HG03139 (cell line): ENCODE measurements around the gene GRK4.
"Not testable (repeated sequence)": the region's sequence is repeated elsewhere in the genome, so short reads cannot be mapped to it uniquely, and the experiment has no call there.

Experiments
- ATAC-seq: cut with Tn5 transposase; IDR thresholded peaks from one replicate; pipeline ENCODE4 v1.9.1; 2021; ENCODE audit not compliant: unreplicated experiment

GRK4 gene

DNA sequence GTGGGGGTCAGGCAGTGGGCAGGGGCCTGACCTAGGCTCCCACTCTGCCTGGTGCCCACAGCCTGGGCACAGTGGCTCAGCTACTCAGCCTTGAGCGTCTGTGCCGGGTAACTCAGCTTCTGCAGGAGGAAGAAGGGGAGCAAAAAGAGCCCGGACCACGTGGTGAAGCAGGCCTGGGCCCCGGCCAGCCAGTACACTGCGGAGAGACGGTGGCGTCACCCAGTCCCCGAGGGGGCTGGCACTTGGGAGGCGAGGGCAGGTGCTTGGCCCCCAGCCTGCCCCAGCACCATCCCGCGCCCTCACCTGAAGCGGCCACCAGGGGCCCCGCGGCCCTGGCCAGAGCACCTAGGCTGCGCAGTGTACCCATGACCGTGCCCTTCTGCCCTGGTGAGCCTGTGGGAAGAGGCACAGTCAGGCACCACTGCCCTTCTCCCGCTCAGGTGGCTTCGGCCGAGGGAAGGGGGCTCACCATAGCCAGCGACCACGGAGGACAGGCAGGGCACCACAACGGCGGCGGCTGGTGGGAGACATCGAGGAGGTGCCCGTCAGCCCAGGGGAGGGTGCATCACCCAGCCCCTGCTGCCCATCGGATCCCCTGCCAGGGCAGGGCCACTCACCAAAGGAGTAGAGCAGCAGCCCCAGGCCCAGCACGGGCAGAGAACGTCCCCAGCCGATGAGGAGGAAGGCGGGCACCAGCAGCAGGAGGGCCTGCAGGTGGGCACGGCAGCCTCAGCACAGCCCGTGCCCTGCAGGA, 32.4 kb upstream of the GRK4 start:
- no peak for ATAC-seq

DNA sequence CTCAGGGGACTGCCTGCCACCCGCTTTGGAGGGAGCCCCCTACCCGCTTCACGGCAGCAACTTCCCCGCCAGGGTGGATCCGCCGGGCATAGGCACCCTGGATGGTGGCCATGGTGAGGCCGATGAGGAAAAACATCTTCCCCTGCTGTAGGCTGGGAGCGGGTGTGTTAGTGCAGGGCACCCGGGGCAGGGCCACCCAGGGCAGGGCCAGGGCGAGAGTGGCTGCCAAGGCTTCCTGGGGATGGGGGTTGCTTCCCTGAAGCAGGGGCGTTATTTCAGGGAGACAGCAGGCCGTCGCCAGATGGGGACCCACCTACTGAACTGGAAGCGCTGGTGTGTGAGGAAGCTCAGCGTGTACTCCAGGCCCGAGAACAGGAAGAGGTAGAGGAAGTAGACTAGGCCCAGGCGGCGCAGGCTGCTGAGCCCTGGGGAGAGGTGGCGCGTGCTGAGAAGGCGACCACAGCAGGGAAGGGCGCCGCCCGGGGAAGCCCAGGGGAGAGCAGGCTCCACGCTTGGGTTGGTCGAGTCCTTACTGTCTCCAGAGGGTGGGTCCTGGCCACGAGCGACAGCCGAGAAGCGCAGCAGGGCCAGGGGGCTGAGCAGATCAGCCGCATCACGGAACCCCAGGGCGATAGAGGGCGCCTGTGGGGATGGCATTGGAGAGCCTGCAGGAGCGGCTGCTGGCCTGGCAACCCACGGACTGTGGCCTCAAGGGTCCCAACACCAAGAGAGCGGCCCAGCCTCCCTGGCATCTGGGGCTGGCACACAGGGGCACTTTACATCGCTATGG, 31.7 kb upstream of the GRK4 start:
- peak; percentile 45 for ATAC-seq

DNA sequence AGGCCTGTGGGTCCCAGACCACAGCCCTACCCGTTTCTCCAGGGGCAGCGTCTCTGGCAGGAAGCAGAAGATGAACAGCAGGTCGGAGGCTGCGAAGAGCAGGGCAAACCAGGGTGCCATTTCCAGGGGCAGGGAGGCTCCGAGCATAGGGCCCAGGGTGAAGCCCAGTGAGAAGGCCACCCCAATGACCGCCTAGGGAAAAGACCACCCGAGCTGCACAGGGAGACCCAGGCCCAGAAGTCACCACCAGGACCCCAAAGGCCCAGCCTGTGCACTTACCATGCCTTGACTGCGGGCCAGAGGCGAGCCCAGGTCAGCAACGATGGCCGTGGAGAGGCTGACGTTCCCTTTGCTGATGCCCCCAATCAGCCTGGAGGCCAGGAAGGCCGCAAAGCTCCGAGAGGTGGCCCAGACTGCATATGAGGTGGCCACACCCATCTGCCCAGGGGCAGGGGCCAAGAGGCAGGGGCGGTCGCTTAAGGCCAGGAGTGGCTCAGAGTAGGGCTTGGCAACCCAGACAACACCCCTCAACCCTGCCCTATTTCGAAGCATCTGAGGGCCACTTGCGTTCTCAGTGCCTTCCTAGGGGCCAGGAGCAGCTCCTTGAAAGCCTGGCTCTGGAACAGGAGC, 30.9 kb upstream of the GRK4 start:
- no peak for ATAC-seq

DNA sequence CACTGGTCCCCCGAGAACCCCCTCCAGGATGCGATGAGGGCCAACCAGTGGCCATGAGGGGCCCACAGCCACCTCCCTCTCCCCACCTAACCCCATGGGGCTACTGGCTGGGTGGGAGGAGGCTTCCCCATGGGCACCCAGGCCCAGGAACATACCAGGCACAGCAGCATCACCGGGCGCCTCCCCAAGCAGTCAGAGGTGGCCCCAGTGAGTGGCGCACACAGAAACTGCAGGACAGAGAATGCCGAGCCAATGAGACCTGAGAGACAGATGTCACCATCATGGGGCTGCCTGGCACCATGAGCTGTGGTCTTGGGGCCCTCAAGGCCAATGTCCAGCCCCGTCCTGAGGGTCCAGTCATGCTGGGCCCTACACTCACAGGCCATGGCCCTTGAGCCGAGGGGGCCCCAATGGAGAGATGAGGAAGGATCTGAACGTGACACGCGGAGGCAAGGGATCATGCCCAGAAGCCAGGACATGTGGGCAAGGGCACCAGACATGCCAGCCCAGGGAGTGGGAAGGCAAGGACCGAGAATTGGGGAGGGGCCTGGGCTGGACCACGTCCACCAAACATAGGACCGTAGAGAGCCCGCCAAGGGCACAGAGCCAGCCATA, 30.3 kb upstream of the GRK4 start:
- no peak for ATAC-seq

DNA sequence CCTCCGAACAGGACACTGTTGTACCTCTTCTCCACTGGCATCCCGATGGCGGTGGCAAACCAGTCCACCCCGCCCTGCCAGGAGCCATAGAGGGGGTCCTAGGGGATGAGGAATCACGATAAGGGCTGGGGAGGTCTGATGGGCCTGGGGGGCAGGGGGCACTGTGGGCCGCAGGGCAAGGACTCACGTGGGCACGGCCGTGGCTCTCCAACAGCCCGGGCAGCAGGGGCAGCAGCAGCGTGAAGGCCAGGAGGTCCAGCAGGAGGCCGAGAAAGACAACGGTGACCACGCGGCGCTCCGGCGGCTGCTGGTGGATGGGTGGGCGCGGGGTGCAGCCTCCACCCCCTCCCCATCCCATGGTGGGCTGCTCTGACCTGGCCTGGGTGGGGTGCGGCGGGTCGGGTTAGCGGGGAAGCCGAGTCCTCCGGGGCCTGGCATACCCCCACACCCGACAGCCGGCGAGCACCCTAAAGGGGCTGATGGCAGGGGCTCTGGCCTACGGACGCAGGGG, 29.8 kb upstream of the GRK4 start:
- no peak for ATAC-seq

DNA sequence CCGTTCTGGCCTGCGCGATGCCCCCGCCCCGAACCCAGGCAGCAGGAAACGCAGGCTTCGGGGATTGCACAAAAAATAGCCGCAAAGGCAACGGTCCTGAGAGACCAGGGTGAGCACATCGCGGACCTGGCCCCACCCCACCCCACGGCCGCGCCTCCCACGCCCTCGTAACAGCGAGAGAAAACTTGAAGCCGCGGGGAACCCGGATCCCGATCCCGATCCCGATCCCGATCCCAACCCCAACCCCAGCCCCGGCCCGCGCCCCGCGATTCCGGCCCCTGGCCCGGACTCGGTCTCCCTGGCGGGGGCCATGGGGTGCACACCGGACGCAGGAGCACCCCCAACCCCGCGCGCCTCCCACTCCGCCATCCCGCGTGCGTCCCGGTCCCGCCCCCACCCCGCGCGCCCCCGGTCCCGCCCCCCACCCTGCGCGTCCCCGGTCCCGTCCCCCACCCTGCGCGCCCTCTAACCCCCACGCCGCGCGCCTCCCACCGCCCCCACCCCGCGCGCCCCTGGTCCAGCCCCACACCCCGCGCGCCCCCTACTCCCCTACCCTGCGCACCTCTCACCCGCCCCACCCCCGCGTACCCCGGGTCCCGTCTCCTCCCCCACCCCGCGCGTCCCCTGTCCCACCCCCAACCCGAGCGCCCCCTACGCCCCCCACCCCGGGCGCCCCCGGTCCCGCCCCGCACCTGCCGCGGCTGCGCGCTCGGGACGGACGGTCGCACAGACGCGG, 29.1 kb upstream of the GRK4 start:
- no peak for ATAC-seq

DNA sequence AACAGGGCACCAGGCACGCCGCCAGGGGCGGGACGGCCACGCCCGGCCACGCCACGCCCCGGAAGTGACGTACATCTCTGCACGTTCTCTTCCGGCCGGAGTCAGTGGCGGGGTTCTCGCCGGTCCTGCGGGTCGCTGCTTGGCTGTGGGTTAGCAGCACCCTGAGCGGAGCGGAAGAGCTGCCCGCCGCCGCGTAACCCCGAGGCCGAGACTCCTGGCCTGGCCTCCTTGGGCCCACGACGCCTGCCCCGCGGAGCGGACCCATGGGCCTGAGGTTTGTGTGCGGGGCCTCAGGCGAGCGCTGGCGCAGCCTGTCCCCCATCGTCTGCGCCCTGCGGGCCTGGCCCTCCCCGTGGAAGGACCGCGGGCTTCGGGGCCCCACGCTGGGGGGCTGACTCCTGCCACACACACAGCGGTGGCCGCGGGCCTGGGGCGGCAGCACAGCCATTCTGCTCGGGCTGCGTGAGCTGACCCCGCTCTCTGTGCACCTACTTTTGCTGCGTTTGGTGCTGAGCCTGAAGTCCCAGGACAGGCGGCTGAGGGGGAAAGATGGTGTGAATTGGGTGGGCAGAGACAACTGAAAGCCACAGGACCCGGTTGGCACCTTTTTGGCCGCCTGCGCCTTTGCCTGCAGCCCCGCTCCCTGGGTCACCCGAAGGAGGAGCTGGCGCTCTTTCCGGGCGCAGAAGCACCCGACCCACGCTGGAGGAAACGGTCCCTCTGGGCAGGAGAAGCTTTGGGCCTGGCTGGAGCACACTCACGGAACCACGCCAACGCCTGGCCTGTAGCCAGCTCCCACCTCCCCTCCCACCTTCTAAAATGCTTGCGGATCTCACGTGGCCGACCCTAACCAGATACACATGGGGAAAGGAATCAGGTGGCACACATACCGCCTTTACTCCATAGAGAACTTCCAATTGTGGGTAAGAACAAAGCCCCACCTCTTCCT, 28.3 kb upstream of the GRK4 start:
- peak; percentile 37 for ATAC-seq

DNA sequence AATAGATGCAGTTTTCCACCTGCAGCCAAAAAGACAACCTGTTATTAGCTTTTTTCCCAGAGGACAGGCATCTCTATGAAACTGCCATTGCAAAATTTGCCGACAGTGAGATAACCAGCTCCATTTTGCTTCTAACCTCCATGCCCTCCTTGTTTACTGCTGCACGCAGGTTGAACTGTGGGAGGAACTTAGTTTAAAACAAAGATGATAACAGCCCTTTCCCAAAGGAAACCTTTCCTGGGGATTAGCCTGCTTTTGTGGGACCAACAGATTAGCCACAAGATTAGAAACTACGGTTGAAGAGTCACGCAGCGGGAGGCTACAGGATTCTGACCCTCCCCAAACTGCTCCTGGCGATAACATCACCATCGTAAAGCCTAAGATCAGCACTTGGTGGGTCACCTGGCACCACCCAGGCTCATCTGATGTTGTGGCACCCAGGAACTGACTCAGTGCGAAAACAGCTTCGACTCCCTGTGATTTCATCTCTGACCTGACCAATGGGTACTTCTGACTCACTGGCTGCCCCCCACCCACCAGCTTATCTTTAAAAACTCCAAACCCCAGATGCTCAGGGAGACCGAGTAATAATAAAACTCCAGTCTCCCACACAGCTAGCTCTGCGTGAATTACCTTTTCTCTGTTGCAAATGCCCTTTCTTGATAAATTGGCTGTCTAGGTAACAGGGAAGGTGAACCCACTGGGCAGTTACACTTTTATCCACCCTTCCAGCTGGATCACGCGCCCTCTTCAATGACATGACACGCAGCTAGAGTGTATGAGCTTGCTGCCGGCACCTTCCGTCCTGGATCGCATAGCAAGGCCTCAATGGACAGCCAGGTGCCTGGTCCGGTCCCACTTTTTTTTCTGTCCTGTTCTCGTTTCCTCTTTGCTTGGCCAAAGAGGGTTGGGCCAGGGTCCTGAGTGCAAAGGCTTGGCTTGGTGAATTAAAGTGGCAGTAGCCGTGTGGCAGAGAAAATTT, 27.3 kb upstream of the GRK4 start:
- ATAC-seq, result no peak

DNA sequence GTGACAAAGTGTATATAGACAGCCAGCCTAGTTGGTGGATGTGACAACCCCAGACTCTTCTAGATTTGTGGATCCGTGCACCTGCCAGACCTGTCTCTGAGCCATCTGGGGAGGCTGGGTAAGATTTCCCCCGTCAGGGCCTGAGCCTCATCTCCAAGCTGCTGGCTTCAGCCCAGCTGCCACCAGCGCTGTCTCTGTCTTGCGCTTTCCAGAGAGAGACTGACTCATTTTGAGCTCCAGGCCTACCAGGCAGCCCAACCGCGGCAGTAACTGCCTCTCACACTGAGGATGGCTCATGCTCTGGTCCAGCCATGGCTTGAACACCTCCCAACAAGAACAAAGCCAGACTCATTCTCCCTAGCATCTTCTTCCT, 26.6 kb upstream of the GRK4 start:
- no peak for ATAC-seq

DNA sequence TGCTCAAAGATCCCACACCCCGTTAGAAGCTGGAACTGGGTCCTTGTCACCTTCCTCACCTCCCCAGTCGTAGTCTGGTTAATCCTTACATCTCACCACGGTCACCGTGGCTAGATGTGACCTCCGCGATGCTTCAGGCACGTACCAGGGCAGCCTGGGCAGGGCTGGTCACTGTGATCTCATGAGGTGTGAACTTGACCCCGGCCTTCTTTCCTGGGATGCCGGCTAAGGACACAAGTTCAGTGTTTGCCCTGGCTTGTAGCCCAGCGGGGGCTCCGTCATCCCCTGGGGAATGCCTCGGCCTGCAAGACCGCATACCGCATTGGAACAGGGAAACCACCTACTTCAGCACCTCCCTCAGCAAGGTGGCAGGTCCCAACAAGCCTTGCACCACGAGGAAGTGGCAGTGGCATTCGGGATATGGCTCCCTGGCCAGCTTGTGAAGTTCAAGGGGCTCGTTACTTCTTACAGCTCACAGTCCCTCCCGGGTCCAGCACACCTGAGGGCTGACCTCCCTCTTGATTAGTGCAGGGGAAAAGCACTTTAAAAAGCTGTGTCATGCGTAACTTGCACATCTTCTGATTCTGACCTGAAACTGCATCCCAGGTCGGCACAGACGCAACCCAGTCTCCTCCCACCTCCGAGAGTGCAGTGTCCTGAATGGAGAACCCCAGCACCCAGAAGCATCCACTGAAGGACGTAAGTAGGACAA, 26.1 kb upstream of the GRK4 start:
- no peak for ATAC-seq

DNA sequence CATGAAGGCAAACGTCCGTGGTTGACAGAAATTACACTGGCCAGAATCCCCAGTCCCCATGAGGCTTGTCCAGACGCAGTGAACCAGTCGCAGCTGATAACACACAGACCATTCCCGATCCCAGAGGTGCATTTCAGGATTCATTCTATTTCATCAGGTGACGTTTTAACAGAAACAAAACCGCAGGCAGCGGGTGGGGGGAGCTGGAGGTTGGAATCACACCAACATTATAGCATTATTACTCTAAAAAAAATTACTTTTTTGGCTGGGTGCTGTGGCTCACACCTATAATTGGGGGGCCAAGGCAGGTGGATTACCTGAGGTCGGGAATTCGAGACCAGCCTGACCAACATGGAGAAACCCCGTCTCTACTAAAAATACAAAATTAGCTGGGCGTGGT, 25.4 kb upstream of the GRK4 start:
- ATAC-seq, result no peak

DNA sequence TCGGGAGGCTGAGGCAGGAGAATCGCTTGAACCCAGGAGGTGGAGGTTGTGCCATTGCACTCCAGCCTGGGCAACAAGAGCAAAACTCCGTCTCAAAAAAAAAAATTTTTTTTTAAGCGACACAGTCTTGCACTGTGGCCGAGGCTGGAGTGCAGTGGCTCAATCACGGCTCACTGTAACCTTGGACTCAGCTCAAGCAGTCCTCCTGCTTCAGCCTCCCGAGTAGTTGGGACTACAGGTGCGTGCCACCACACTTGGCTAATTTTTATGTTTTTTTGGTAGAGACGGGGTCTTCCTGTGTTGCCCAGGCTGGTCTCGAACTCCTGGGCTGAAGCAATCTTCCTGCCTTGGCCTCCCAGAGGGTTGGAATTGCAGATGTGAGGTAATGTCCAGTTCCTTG, 25.0 kb upstream of the GRK4 start:
- ATAC-seq, result not testable (repeated sequence)

DNA sequence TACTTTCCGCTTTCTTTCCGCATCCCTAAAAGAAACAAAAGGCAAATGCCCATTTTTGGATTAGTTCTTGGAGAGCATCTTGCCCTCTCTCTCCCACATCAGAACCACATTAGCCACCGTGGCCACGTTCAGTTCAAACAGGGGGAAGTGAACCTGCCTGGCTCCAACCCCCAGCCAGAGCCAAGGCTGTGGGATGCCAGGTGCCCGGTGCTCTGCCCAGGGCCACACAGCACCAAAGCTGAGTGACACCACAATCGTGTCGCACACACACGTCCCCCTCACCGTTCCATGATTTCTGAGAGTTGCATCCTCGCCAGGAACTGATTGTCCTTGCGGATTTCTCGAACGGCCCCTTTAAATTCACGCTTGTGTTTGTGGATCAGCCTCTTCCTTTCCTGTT, 24.5 kb upstream of the GRK4 start:
- no peak for ATAC-seq

DNA sequence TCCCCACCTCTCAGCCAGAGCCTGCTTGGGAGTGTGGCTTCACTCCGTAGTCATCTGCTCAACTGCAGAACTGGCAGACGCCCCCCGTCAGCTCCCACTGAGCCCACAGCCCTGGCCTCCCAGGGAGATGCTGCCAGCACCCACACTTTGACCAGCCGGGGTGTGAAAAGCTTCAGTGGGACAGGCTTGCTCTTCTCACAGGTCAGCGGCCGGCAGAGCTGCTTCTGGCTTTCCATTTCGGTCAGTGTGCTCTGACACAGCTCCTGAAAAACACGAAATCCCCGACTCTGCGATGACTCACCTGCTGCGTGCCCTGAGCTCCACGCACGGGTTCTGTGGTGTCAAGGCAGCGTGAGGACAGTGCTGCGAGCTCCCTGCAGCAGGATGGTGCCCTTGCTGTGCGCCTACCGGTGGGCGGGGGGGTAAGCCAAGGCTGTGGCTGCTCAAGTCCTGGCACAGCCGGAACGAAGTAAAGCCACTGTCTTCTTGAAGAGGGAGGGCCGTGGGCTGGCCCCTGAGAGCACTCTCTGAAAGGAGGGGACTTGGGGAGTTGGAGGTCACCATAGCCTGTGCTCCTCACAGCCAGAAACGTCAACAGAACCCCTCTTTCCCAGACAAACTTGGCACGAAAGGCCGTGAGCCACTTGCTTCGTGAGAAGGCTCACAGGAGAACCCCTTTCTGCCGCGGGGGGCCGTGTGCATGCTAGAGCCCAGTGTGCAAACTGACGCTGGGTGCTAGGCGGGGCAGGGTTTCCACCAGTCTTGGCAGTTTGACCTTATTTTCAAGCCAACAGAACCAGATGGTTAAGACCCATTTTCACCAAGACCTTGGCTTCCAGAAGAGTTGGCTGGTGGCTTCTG, 23.8 kb upstream of the GRK4 start:
- ATAC-seq, result no peak

DNA sequence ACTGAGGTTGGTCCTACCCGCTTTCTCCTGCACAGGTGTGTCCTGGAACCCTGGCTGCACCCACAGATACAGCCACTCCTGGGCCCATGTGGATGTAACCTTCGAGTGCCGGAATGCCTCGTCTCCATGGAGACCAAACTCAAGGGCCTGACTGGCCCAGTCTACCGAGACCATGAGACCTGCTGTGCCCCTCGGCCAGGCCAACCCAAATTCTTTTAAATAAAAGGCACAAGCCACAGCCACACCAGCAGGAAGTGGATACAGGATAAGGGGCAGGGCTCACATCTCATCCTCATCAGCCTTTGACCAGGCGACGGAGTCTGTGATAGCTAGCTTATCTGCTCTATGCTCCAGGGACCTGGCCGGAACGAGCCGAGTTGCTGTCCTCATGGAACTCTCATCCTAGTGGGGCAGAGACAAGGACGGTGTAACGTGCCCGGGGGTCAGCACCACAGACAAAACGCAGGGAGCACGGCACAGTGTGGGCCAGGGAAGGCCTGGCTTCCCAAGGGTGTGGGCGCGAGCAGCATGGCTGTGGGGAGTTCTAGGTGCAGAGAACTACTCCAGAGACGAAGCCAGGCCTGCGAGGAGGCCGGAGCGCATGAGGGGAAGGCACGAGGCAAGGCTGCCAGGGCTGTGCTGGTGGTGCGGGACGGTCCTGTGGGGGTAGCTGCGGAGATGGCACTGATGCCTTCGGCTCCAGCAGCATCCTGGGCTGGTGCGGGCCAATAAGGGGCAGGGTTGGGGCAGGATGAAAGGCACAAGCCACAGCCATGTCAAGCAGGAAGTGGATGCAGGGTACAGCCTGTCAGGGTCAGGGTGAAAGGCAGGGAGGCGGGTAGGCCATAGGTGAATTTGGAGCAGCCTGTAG, 22.9 kb upstream of the GRK4 start:
- ATAC-seq, result no peak
